ENCODE measurements around the gene NOX3.
"Not testable (repeated sequence)": the region's sequence is repeated elsewhere in the genome, so short reads cannot be mapped to it uniquely, and the experiment has no call there.

NOX3 gene
- total RNA-seq = 0 reads per million in 2 donors

GRCh38 chr6:155455766-155456165, at the start of gene NOX3:
Gene NOX3, minus strand, starts transcription at chr6:155455839. Its CDS starts 39 bp downstream, at chr6:155455800.
- DNase-seq = no peak

- no peak for DNase-seq
Observed at GRCh38 chr6:155504848-155505607, 49.4 kb upstream of the NOX3 start.

- no peak for DNase-seq
Observed at GRCh38 chr6:155502393-155502792, 46.8 kb upstream of the NOX3 start.

GRCh38 chr6:155499574-155499973, 43.9 kb upstream of the NOX3 start:
- no peak for DNase-seq

GRCh38 chr6:155498370-155498769, 42.7 kb upstream of the NOX3 start:
- DNase-seq = no peak

GRCh38 chr6:155497273-155497672, 41.6 kb upstream of the NOX3 start:
- no peak for DNase-seq

- no peak for DNase-seq
Observed at GRCh38 chr6:155495011-155495768, 39.6 kb upstream of the NOX3 start.

- DNase-seq = no peak
Observed at GRCh38 chr6:155493694-155494143, 38.1 kb upstream of the NOX3 start.

GRCh38 chr6:155493026-155493693, 37.5 kb upstream of the NOX3 start:
- DNase-seq = no peak

GRCh38 chr6:155492061-155492735, 36.6 kb upstream of the NOX3 start:
- no peak for DNase-seq

- DNase-seq = no peak
Observed at GRCh38 chr6:155491421-155491820, 35.8 kb upstream of the NOX3 start.

GRCh38 chr6:155488197-155488596, 32.6 kb upstream of the NOX3 start:
- DNase-seq = not testable (repeated sequence)

- DNase-seq = no peak
Observed at GRCh38 chr6:155487371-155488130, 31.9 kb upstream of the NOX3 start.

- DNase-seq = no peak
Observed at GRCh38 chr6:155486721-155487294, 31.2 kb upstream of the NOX3 start.

- no peak for DNase-seq
Observed at GRCh38 chr6:155485756-155486155, 30.1 kb upstream of the NOX3 start.

GRCh38 chr6:155483858-155484257, 28.2 kb upstream of the NOX3 start:
- DNase-seq = no peak

GRCh38 chr6:155481215-155481614, 25.6 kb upstream of the NOX3 start:
- DNase-seq = no peak

- no peak for DNase-seq
Observed at GRCh38 chr6:155473741-155474140, 18.1 kb upstream of the NOX3 start.

GRCh38 chr6:155472886-155473285, 17.2 kb upstream of the NOX3 start:
- DNase-seq = no peak

- DNase-seq = not testable (repeated sequence)
Observed at GRCh38 chr6:155470979-155471616, 15.5 kb upstream of the NOX3 start.

- DNase-seq = not testable (repeated sequence)
Observed at GRCh38 chr6:155468543-155468942, 12.9 kb upstream of the NOX3 start.

All from activated gamma-delta T cell (primary cell).